GM18505 (cell line): ENCODE measurements around the gene TBX4.
"Not testable (repeated sequence)": the region's sequence is repeated elsewhere in the genome, so short reads cannot be mapped to it uniquely, and the experiment has no call there.

Source experiments
- ATAC-seq: cut with Tn5 transposase; IDR thresholded peaks from one replicate; pipeline ENCODE4 v1.9.1; 2021; ENCODE audit not compliant: unreplicated experiment
- POLR2A ChIP-seq: IDR thresholded peaks from 4 replicates; pipeline ENCODE4 v1.6.1; 2011; ENCODE audit warnings: borderline replicate concordance; ENCODE audit not compliant: insufficient read depth, insufficient read length; ENCODE audit errors: extremely low read depth

The TBX4 gene

GRCh38 chr17:61490540-61490975 lies 38.3 kb downstream of the TBX4 start:
- TF ChIP-seq POLR2A = no peak
- no peak for ATAC-seq

- TF ChIP-seq POLR2A = no peak
- no peak for ATAC-seq
Measured at GRCh38 chr17:61491981-61492380, 39.8 kb downstream of the TBX4 start.

GRCh38 chr17:61492759-61493526 lies 40.7 kb downstream of the TBX4 start:
- no peak for TF ChIP-seq POLR2A
- no peak for ATAC-seq

DNA sequence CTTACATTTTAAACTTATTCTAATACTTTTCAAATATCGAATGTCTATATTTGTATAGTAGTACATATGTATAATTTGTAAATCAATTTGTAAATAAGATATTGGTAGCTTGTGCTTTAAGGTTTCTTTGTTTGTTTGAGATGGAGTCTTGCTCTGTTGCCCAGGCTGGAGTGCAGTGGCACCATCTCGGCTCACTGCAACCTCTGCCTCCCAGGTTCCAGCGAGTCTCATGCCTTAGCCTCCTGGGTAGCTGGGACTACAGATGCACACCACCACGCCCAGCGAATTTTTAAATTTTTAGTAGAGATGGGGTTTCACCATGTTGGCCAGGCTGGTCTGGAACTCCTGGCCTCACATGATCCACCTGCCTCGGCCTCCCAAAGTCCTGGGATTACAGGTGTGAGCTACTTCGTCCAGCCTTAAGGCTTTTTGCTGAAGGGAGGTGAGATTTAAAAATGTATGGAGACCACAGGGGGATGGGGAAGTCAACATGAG lies 41.7 kb downstream of the TBX4 start:
- not testable (repeated sequence) for ATAC-seq

GRCh38 chr17:61494325-61495160 lies 42.3 kb downstream of the TBX4 start:
- ATAC-seq = no peak

DNA sequence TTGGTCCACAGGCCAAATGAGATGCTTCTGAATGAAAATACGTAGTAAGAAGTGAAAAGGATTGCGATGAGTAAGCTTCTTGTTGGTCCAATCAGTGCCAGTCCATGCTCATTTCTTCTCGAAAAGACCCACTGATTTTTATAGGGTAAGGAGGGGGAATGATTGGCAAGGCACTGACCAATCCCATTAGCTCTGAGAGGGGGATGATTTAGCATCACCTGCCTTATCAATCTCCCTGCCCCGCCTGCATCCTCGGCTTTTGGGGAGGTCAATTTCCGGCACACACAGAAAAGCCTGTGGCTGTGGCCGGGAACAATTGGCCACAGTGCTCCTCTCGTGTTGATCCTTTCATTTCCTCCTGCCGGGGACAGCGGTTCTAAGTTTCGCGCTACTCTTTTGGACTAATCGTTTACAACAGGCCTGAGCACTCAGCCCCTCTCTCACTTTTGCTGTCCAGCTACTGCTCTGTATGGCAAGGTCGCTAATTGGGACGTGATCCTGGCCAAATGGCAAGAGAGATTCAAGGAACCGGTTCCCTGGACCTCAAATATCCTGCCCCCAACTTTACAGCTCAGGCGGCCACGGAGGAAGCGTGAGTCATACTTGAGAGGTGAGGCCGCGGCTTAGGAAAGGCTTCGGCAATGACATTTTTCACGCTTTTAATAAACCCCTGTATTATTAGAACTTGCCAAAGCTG lies 43.1 kb downstream of the TBX4 start:
- ATAC-seq = no peak
- TF ChIP-seq POLR2A = no peak

More at GRCh38 chr17:61494325-61495160, 42.3 kb downstream of the TBX4 start:
- TF ChIP-seq POLR2A = no peak

GRCh38 chr17:61496174-61496956 lies 44.1 kb downstream of the TBX4 start:
- ATAC-seq = no peak

DNA sequence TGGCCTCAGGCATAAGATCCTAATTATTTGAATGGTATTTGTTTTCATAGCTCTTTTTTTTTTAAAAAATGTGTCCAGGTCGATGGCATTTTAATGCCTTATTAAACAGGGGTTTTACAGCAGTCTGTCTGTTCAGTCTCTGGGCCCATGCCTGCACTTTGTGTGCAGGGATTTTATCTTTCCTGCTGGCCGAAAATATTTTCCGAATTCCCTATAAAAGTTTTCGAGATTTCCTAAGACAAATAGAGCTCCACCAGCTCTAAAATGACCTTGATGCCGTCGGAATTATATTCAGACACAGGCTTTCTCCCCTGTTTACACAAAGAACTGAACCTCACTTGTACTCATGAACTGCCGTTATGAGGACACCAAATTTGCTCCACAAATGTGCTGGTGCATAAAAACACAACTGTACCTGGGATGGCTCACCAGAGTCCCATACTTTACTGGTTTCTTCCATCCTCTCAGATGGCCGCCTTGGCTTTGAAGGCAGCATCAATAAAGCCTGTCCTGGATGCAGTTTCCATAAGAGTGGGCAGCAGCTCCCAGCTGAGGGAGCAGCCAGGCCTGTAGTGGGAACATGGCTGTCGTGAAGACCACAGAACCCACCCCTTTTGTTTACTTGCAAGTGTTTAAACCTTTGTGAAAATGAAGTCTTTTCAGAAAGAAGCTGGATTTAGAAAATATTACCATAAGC lies 44.9 kb downstream of the TBX4 start:
- ATAC-seq = no peak
- no peak for TF ChIP-seq POLR2A

More at GRCh38 chr17:61496174-61496956, 44.1 kb downstream of the TBX4 start:
- TF ChIP-seq POLR2A = no peak

DNA sequence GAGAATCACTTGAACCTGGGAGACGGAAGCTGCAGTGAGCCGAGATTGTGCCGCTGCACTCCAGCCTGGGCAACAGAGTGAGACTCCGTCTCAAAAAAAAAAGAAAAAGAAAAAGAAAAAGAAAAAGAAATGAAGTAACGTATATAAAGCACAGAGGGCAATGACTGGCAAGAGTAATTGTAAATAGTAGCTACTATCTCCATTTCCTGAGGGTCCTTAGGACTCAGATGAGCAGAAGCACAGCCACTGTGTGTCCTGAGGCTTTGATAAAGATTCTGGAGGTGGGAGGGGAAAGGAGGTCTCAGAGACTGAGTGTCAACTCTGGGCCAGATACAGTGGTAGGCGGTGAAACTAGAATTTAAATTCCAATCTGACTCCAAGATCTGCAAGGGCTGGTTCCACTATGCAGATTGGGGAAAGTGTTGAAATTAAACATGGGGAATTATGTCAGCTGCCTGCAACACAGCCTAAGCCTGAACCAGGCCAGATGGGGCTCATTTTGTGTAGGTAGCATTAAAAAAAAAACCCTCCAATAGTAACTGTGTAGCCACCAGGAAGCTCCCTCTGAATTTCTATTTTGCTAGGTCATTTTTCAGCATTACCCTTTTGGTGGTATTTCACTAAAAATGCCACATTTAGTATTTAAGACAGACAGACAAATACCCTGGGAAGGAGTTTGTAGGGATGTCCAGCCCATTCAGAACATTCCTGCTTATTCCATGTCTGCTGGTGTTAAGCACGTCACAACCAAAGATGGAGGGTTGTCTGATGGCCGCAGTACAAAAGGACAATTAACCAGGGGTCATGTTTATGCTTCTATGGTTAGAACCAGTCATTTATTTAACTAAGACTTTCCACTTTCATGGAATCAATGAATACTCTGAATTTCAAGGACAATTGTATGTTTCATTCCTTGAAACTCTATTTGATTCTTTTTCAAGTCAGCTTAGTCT lies 46.1 kb downstream of the TBX4 start:
- no peak for ATAC-seq
- no peak for TF ChIP-seq POLR2A

DNA sequence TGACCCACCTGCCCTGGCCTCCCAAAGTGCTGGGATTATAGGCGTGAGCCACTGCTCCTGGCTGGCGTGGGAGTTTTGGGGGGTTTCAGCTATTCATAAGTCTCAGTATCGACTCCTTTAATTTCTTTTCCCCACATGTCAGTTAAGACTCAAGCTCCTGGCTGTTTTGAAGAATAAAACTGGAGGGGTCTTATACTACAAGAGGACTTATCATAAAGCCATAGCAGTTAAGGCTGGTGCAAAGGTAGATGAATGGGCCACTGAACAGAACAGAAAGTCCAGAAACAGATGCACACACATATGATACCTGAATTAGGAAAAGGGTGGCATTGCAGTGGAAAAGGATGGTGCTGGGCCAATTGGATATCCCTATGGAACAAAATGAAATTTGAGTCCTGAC lies 47.4 kb downstream of the TBX4 start:
- no peak for TF ChIP-seq POLR2A
- ATAC-seq = no peak

DNA sequence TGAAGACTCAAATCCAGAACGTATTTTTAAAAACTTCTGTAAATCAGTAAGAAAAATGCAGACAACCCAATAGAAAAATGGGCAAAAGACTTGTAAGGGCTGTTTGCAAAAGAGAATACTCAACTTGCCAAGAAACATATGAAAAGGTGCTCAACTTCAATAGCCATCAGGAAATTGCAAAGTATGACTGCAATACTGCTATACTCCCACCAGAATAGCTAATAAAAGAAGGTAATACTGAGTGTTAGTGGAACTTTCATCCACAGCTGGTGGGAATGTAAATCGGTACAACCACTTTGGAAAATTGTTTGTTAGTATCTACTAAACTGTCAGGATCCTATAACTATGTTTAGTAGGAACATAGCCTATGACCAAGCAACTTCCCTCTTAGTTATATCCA lies 48.1 kb downstream of the TBX4 start:
- no peak for TF ChIP-seq POLR2A
- ATAC-seq = no peak

DNA sequence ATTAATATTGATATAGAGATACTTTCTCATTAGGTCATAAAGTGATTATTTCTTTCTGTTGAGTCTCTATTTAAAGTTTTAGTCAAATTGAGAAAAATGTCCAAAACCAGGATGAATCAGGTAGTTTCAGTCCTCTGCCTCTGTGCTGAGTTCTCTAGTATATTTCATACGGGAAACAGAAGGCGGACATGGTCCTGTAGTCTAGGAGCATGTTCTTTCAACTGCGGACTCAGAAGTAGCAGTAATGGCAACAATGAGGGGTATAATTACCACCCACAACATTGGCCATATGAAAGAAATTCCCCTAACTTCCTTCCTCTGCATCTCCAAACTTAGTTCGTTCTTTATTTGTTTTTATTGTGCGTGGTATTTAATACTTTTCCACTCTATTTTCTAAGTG lies 50.1 kb downstream of the TBX4 start:
- ATAC-seq = no peak
- no peak for TF ChIP-seq POLR2A

GRCh38 chr17:61503961-61504360 lies 51.7 kb downstream of the TBX4 start:
- no peak for ATAC-seq
- no peak for TF ChIP-seq POLR2A
